ENCODE results near the gene ZNF622. TPM values are rescaled to one million over a fixed set of nuclear protein-coding genes. Genes with fewer than 3 reads are reported as not detected.

The ZNF622 gene
- total RNA-seq, 1 experiment from 2014 or later = 25.2 TPM

- ChIA-PET RAD21 (ENCODE audit: low non-redundant PET in 1 of 2, low total read pairs in 2 of 2, uncharacterized antibody in 2 of 2, unreplicated experiment in 2 of 2) (no interaction called here), CTCF (no interaction called here), POLR2A (no interaction called here)
- Histone ChIP-seq H3K79me2 (ENCODE audit: insufficient read depth, low read length) (no peaks in the 10 kb centered on the region), H3K4me3 (replicated peaks in 1 of 2; ENCODE audit: low read depth in 1 of 2, low read length in 2 of 2) (no peak overlapping the region), H3K4me2 (ENCODE audit: low read length) (no peak overlapping the region), H4K20me1 (ENCODE audit: insufficient read depth) (no peaks in the 10 kb centered on the region), H3K36me3 (ENCODE audit: control insufficient read depth in 1 of 2, insufficient read depth in 2 of 2, low read length in 2 of 2) (no peaks in the 10 kb centered on the region), H3K9me3 (ENCODE audit: control insufficient read depth in 1 of 2, insufficient read depth in 1 of 2, low read depth in 1 of 2, low read length in 2 of 2) (no peaks in the 10 kb centered on the region), H3K9me2 (ENCODE audit: insufficient read depth) (no peaks in the 10 kb centered on the region), H3K27ac (ENCODE audit: low read depth, low read length) (no peak overlapping the region), H3K27me3 (ENCODE audit: insufficient read depth, low read length) (no peaks in the 10 kb centered on the region), H3K4me1 (ENCODE audit: control insufficient read depth in 1 of 2, insufficient read depth in 2 of 2, low read length in 2 of 2) (no peaks in the 10 kb centered on the region), H3K9ac (ENCODE audit: low read length) (no peak overlapping the region), H2AFZ (ENCODE audit: low read depth, low read length, poor library complexity, severe bottlenecking) (no peak overlapping the region)
- intact Hi-C loops (cut with micrococcal nuclease) = no loop called here
- no TSS peak for BruUV-seq (replicated peaks)
- no peak for TF ChIP-seq CBX3 (IDR thresholded peaks at IDR 0.05; ENCODE audit: low read depth)
- TF ChIP-seq REST (IDR thresholded peaks at IDR 0.05; ENCODE audit: low read depth) = no peak
- no peak for TF ChIP-seq EGR1 (IDR thresholded peaks at IDR 0.05; ENCODE audit: low read depth)
- no peak for TF ChIP-seq SRF (IDR thresholded peaks at IDR 0.05; ENCODE audit: low read depth)
- TF ChIP-seq EZH2 (IDR thresholded peaks at IDR 0.05) = no peak
- TF ChIP-seq RAD21 (IDR thresholded peaks at IDR 0.05; ENCODE audit: low read depth) = no peak
- no peak for TF ChIP-seq CTCF (IDR thresholded peaks at IDR 0.05 in 2 of 3, conservative IDR thresholded peaks at IDR 0.05 in 1 of 3; ENCODE audit: borderline replicate concordance in 1 of 3, insufficient read depth in 1 of 3, low read depth in 2 of 3, low read length in 2 of 3)
- no peak for TF ChIP-seq EZH2phosphoT487 (IDR thresholded peaks at IDR 0.05; ENCODE audit: borderline replicate concordance)
- no peak for TF ChIP-seq SP1 (IDR thresholded peaks at IDR 0.05; ENCODE audit: low read depth)
- no peak for TF ChIP-seq ZBTB33 (IDR thresholded peaks at IDR 0.05; ENCODE audit: extremely low read depth, insufficient replicate concordance, low read length)
- no peak for TF ChIP-seq MAX (IDR thresholded peaks at IDR 0.05)
- no peak for TF ChIP-seq TCF7L2 (IDR thresholded peaks at IDR 0.05; ENCODE audit: borderline replicate concordance, extremely low read depth, insufficient read depth, insufficient read length)
- no peak for TF ChIP-seq POLR2A (IDR thresholded peaks at IDR 0.05; ENCODE audit: borderline replicate concordance, extremely low read depth, insufficient read depth, insufficient read length)
- TF ChIP-seq POLR2AphosphoS5 (IDR thresholded peaks at IDR 0.05; ENCODE audit: low read depth, low read length) = no peak
- TF ChIP-seq ELF1 (IDR thresholded peaks at IDR 0.05; ENCODE audit: borderline replicate concordance, low read depth) = no peak
- DNase-seq (ENCODE audit: low read depth, low spot score) (no peak), ATAC-seq (no peak)
Measured at GRCh38 chr5:16483361-16483760, 17.8 kb upstream of the ZNF622 start.
